Body of pancreas (tissue), 4 donors: ENCODE results near the gene FANCD2. TPM values are rescaled to one million over a fixed set of nuclear protein-coding genes. Genes with fewer than 3 reads are reported as not detected.

Experiments
- ATAC-seq: fragments of 150-250 bp; one replicate; pipeline ENCODE4 v1.9.1; 2016
- DNase-seq, 4 donors: peaks; one replicate each; pipeline ENCODE4 v3.0.0-alpha.2; 2019
- H3K27ac ChIP-seq, 4 donors: fragments of 200-600 bp; sonication (generic); 1 replicate in 3 of 4; 2 replicates in 1 of 4; pipeline versions ENCODE4 v1.5.1 to v1.6.1; 2016 to 2019; ENCODE audit warnings: mild to moderate bottlenecking in 1 of 4, mixed read lengths in 1 of 4, moderate library complexity in 1 of 4
- H3K27me3 ChIP-seq, 2 donors: fragments of 200-600 bp; sonication (generic); one replicate each; pipeline ENCODE4 v1.6.0; 2016; ENCODE audit warnings: mild to moderate bottlenecking in 1 of 2
- H3K36me3 ChIP-seq, 2 donors: fragments of 200-600 bp; sonication (generic); replicated peaks in 1 of 2; 2 replicates each; pipeline ENCODE4 v1.5.1; 2016; ENCODE audit warnings: low read depth in 2 of 2; ENCODE audit not compliant: insufficient read depth in 1 of 2
- H3K4me1 ChIP-seq: fragments of 200-600 bp; sonication (generic); one replicate; pipeline ENCODE4 v1.6.0; 2016
- H3K4me3 ChIP-seq, 2 donors: fragments of 200-600 bp; sonication (generic); 1 replicate in 1 of 2; 2 replicates in 1 of 2; pipeline ENCODE4 v1.5.1; 2016 to 2019
- H3K9me3 ChIP-seq, 3 donors: fragments of 200-600 bp; sonication (generic); 1 replicate in 2 of 3; 2 replicates in 1 of 3; pipeline ENCODE4 v1.5.1; 2016
- POLR2A ChIP-seq, 3 donors: fragments of 450-650 bp; IDR thresholded peaks; one replicate each; pipeline ENCODE4 v1.6.1; 2016; ENCODE audit warnings: antibody characterized with exemption in 3 of 3, mild to moderate bottlenecking in 2 of 3
- WGBS, 2 donors: methylation state at CpG; one replicate each; pipeline ENCODE4 v1.1.5; 2017; 5-methylcytosine and 5-hydroxymethylcytosine counted together
- intact Hi-C: fragments of 100-400 bp; cut with DNase I; formaldehyde crosslinking; loops from one replicate; pipeline ENCODE4 v1.15.1; 2023
- total RNA-seq, 2 donors: library from RNA; depleted of rRNA; stranded (reverse); fragments of >200 nt; gene quantifications; one replicate each; pipeline ENCODE4 v1.1.0, GENCODE V29; 2016
- TF ChIP-seq, protein P1 (sequence below), 7 experiments: fragments of 450-650 bp in 4 of 7; fragments of 200-600 bp in 3 of 7; sonication (generic) in 3 of 7; IDR thresholded peaks; one replicate each; pipeline ENCODE4 v1.5.1; 2016 to 2019; ENCODE audit warnings: antibody characterized with exemption in 7 of 7

The FANCD2 gene
- total RNA-seq, 2 donors from 2014 or later = 1.0 to 2.3 TPM

DNA sequence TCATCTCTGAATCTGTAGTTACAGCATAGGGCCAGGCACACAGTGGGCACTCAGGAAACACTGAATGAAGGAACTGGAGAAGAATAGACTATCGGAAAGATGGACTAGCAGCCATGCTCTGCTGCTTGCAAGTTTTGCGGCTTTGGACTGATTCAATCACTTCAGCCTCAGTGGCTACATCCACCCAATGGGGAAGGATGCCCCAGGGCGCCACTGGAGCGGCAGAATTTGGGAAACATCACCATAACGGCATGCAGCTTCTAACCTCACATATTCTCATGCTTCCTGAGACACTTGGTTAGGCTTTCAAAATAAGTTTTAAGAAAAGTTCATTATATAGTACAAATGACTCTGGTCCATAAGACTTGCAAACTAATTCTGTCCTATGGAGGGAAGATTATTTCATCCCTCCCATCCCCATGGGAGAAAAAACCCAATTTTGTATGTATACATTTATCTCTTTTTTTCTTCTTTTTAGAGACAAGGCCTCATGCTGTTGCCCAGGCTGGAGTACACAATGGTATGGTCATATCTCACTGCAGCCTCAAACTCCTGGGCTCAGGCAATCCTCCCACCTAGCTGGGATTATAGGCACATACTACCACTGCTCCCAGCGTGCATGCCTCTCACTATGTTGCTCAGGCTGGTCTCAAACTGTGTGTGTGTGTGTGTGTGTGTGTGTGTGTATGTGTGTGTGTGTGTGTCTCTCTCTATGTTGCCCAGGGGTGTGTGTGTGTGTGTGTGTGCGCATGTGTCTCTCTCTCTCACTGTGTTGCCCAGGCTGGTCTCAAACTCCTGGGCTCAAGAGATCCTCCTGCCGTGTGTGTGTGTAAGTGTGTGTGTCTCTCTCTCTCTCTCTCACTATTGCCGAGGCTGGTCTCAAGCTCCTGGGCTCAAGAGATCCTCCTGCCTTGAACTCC is 4.1 kb upstream of the FANCD2 start:
- DNase-seq (no peak), ATAC-seq (no peak)
- Histone ChIP-seq H3K9me3 (no peaks in the 10 kb centered on the region), H3K27ac (no peak overlapping the region), H3K27me3 (no peaks in the 10 kb centered on the region), H3K4me3 (no peak overlapping the region), H3K4me1 (peaks cover 17% of the 10 kb centered on the region), H3K36me3 (peaks cover 0 to 6% of the 10 kb centered on the region in 2 donors)
- WGBS, 2 donors = 82 to 88% methylated on average over 9 of the region's 9 CpGs
- intact Hi-C loops = no loop called here
- TF ChIP-seq, protein P1, sequence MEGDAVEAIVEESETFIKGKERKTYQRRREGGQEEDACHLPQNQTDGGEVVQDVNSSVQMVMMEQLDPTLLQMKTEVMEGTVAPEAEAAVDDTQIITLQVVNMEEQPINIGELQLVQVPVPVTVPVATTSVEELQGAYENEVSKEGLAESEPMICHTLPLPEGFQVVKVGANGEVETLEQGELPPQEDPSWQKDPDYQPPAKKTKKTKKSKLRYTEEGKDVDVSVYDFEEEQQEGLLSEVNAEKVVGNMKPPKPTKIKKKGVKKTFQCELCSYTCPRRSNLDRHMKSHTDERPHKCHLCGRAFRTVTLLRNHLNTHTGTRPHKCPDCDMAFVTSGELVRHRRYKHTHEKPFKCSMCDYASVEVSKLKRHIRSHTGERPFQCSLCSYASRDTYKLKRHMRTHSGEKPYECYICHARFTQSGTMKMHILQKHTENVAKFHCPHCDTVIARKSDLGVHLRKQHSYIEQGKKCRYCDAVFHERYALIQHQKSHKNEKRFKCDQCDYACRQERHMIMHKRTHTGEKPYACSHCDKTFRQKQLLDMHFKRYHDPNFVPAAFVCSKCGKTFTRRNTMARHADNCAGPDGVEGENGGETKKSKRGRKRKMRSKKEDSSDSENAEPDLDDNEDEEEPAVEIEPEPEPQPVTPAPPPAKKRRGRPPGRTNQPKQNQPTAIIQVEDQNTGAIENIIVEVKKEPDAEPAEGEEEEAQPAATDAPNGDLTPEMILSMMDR (IDR thresholded peaks at IDR 0.05) = no peak
- TF ChIP-seq POLR2A (IDR thresholded peaks at IDR 0.05) = no peak

DNA sequence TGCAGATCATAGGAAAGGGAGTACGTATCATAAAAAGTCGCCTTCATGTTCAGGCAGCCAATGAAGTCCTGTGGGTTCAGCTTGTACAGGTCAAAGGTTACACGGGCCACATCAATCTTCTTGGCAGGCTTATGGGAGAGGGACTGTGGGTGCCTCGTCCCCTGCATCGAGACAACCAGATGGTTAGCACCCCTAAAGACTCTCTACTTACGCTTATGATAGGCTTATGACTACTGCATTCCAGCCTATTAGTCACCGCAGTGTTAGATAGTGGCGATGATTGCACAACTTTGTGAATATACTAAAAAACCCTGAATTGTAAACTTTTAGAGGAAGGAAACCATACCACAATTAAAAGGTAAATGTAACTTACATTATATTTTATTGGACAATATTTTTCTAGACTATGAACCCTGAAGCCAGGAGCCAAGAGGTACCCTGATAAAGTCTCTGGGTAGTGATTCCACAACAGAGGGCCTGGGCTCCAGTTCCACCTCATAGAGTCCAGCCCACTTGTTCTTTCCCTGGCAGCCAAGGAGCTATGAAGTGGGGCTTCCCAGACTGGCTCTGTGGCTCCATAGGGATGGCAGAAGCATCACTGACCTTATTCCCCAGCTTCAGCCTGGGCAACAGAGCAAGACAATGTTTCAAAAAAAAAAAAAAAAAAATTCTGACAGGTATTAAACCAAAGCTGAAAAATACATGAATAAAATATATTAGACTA is 2.5 kb upstream of the FANCD2 start:
- no peak for TF ChIP-seq POLR2A (IDR thresholded peaks at IDR 0.05)
- TF ChIP-seq, protein P1 (IDR thresholded peaks at IDR 0.05) = no peak
- Histone ChIP-seq H3K9me3 (no peaks in the 10 kb centered on the region), H3K4me3 (no peak overlapping the region), H3K36me3 (peaks cover 0 to 6% of the 10 kb centered on the region in 2 donors), H3K27me3 (no peaks in the 10 kb centered on the region), H3K27ac (no peak overlapping the region), H3K4me1 (peaks cover 18% of the 10 kb centered on the region)
- DNase-seq (no peak), ATAC-seq (no peak)
- WGBS, 2 donors = 63 to 80% methylated on average over 8 of the region's 8 CpGs
- intact Hi-C loops = no loop called here

DNA sequence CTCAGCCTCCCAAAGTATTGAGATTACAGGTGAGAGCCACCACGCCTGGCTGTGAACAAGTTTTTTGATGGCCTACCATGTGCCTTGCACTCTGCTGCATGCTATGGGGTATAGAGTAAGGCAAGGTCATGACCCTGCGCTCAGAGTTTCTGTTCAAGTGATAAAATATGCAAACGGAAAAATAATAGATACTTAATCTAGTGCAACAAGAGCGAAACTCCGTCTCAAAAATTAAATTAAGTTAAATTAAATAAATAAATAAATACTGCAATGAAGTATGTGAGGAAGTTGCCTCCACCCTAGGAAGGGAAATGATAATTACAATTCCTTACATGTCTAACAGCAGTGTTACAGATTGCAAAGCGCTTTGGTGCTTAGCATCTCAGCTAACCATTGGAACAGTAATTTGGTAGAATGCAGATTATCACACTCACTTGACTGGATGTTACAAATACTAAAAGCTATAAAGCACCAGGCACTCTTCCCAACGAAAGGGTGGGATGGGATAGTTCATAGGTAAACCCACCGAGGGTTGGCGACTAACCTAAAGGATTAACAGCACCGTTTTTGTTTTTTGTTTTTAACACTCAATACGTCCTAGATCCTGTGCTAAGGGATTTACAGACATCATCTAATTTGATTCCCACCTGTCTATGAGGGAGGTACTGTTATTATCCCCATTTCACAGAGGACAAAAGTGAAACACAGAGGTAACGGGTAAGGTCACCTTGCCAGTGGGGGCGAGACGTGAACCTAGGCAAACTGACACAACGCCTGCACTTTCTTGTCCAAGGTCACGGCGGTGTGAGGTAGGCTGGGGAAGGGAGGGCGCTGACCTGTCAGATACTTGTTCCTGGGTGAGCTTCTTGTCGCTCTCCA is 793 bp upstream of the FANCD2 start:
- 18 to 20% methylated on average over 19 of the region's 19 CpGs for WGBS, 2 donors
- ATAC-seq = peak; percentile 16
- H3K27ac ChIP-seq = peak overlapping the region in 3 of 4 donors; percentile 24 to 70 (median 65)

DNA sequence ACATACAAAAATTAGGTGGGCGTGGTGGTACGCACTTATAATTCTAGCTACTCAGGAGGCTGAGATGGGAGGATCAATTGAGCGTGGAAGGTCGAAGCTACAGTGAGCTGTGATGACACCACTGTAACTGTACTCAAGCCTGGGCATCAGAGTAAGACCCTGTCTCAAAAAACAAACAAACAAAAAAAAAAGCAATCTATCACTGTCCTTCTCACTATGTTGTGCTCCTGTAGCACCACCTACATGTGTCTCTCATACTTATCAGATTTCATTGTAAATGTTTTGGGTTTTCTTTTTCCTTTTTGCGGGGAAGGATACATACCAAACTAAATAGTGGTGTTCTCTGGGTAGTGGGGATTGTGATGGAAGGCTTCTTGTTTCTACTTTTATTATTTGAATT is 14.8 kb downstream of the FANCD2 start:
- no peaks in the 10 kb centered on the region for H3K36me3 ChIP-seq
- TF ChIP-seq, protein P1 (IDR thresholded peaks at IDR 0.05) = no peak
- no peak for TF ChIP-seq POLR2A (IDR thresholded peaks at IDR 0.05)
- no peak overlapping the region for H3K27ac ChIP-seq
- 95 to 97% methylated on average over 5 of the region's 5 CpGs for whole genome bisulfite sequencing, 2 donors
- H3K27me3 ChIP-seq = no peaks in the 10 kb centered on the region
- no peak for DNase-seq
- H3K4me1 ChIP-seq = no peaks in the 10 kb centered on the region
- no peaks in the 10 kb centered on the region for H3K9me3 ChIP-seq
- H3K4me3 ChIP-seq = no peak overlapping the region
- ATAC-seq = no peak
- intact Hi-C loops = no loop called here

More for the DNA sequence above, 793 bp upstream of the FANCD2 start:
- Histone ChIP-seq H3K9me3 (no peaks in the 10 kb centered on the region), H3K4me1 (peaks cover 18% of the 10 kb centered on the region), H3K36me3 (peaks cover 0 to 6% of the 10 kb centered on the region in 2 donors), H3K4me3 (peak overlapping the region; percentile 60 to 93), H3K27me3 (no peaks in the 10 kb centered on the region)
- intact Hi-C loops = no loop called here
- no peak for DNase-seq
- TF ChIP-seq, protein P1 (IDR thresholded peaks at IDR 0.05) = no peak
- no peak for TF ChIP-seq POLR2A (IDR thresholded peaks at IDR 0.05)
